NCI-H2081 treated with DMSO at 0.1 percent for 48 hours (cell line): Measurements from ENCODE around the gene CCDC110.
"Not testable (repeated sequence)": the region's sequence is repeated elsewhere in the genome, so short reads cannot be mapped to it uniquely, and the experiment has no call there.

Experiments
- DNase-seq: peaks from one replicate; lab custom pipeline; 2025; lab: John Stamatoyannopoulos, UW

Gene CCDC110

DNA sequence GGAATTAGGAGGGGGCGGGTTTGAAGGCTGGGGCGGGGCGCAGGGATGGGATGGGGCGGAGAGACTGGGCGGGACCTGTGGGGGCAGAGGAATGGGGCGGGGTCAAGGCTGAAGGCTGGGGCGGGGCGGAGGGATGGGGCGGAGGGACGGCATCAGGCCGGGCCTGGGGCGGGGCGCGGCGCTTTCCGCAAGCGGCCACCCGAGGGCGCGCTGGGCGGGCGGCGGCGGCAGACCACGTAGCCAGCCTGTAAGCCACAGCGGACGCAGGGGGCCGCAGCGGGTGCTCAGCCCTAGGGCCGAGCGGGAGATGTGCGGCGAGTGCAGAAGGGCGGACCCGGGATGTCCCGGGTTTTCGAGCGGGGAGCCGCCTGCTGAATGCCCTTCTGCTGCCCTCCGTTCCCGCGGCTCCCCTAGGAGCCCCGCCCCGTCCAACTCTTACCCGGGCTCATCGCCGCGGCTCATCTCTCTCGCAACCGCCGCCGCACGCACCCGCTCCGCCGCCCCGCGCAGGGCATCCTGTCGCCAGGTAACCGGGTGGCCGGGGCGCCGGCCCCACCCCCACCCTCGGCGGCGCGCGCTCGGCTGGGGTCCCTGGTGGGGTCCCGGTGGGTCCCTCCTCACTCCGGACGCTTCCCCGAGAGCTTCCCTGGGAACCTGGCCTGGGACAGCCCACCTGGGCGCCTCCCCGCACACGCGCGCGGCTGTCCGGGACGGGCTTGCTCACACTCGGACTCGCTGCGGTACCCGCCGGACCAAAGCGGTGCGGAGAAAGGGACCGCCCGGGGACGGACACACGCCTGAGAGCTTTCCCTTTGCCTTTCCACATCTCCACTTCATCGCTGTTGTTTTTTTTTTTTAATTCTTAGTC, at the start of gene CCDC110:
Gene CCDC110 (minus strand): TSS at position 499 of the 868 bp plus-strand sequence. CDS start 50 bp downstream, at position 449.
- DNase-seq, result no peak

DNA sequence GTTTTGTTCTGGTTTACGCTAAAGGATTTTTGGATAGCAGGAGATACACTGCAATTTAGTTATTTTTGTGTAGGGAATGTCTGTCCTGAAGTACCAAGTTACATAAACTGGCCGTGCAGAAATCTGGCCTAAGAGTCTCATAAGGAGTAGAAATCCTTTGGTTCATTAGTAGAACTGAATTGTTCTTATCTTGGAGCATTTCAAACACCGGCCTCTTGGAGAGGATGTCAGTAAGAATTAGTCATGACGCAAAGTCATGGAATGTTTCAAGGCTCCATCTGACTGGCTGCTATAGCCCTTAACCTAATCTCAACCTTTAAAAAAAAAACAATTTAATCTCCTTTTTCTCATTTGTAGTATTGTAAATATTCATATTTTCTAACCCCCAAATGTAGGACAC, 48.6 kb upstream of the CCDC110 start:
- no peak for DNase-seq

DNA sequence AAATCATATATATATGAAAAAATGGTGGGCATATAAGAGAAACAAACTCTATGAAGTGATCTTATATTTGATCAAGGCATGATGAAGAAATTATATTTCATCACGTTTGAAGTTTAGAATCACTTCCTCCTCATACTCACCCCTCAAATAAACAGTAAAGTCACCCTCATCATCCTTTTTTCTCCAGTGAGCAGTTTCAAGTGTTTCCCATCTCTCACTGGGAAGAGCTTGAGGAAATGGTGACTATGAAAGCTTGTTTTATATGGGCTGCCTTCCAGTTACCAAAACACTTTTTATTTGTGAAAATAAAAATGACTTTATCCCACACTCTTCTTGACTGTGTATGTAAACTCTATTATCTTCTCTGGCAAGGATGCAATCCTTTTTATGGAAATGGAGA, 47.0 kb upstream of the CCDC110 start:
- no peak for DNase-seq

DNA sequence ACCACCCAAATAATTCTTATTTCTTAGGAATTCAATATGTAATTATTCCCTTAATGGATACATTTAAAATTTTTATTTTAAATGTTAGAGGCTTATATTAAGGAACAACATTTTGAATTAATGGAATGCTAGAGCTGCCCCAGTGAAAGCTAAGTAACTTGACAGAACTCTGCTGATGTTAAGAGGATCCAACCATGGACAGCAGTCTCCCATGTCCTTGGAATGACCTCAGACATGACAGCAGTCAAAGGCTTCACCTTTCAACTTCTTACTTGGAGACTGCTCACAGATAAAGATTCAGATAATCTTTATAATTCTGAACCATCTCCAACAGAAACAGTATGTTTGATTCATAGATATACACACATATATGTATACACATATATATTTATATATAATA, 46.5 kb upstream of the CCDC110 start:
- DNase-seq, result no peak

DNA sequence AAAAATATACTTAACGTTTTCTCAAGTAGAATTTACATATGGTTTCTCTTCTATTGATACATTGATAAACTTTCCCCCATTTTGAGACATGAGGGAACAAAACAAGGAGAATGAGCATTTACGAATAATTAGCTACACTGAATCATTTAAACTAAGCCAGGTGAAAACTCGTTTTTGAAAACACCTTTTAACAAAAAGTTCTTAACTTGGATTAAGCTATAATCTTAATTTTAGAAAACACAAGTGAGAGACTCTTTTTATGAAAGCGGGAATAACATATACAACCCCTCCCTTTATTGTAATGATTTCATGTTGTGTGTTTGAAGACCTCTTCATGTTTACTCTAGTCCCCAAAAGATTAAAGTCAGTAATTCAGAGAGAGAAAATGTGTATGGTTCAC, 43.7 kb upstream of the CCDC110 start:
- no peak for DNase-seq

DNA sequence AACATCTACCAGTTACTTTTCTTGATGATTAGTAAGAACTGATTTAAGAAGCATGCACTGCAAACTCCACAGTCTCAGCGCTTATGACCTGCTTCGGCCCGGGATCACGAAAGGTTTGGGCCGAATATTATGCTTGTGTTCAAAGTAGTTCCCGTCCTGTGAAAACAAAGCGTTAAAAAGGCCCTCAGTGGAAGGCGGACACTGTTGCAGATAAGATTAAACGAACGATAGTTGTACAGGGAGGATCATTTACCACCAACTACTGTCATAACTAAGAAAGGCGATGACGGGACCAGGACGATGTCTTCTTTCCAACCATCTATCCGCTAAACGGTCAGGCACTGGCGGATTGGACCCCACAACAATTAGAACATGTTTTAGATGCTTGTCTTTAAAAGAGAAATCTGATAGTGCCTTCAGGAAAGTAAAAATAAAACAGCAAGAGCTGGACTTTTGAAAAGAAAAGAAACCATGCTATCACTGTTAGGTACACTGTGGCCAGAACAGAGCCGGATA, 42.7 kb upstream of the CCDC110 start:
- DNase-seq, result no peak

DNA sequence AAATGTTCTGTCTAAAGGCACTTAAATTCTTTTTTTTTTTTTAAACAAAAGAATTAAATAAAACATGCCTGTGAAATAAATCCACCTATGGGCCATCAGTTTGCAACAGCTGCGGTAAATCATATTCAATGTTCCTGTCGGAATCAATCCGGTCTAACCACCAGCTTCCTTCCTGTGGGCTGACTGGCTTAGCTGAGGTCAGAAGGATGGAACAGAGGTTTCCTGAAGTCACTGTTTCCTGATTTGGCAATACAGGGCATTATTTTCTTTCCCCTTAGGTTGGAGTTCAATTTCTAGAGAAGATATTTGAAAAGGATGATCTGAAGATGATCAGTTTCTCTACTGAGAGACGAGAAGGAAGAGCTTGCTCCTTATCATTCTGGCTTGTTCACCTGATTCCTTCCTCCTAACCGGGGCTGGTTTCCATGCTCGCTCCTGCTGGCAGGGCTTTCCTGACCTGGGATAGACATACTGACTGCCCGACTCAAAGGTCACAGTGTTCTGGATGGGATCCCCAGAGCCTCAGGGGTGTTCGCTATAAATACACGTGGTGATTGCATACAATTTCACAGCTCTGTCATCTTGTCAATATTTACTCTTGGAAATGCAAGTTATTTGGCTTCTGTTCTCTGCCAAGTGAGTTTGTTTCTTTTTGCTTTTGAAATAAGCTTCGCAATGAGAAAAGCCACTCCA, 42.1 kb upstream of the CCDC110 start:
- DNase-seq, result no peak

DNA sequence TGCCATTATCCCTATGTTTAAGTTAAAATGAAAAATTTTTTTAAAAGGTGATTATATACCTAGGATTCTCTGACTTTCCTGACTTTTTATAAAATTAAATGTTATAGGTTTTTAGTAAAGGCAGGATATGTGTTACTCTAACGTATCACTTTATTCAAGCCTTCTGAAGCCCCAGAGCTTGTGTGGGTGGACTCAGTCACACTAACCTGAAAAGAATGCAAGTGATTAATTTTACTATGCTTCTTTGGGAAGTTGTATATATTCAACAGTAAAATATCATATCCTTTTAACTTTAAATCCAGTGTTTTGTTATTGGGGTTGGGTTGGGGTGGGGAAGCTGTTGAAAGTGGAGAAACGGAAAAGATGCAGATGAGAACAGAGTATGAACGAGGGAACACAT, 41.0 kb upstream of the CCDC110 start:
- DNase-seq, result no peak

DNA sequence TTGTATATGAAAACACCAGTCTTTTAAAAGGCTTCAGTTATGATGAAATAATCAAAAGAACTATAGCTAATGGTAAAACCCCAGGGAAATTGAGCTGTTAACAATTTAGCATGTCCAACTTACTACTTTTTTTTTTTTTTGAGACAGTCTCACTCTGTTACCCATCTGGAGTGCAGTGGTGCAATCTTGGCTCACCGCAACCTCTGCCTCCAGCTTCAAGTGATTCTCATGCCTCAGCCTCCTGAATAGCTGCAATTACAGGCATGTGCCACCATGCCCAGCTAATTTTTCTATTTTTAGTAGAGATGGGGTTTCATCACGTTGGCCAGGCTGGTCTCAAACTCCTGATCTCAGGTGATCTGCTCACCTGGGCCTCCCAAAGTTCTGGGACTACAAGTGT, 39.7 kb upstream of the CCDC110 start:
- not testable (repeated sequence) for DNase-seq

DNA sequence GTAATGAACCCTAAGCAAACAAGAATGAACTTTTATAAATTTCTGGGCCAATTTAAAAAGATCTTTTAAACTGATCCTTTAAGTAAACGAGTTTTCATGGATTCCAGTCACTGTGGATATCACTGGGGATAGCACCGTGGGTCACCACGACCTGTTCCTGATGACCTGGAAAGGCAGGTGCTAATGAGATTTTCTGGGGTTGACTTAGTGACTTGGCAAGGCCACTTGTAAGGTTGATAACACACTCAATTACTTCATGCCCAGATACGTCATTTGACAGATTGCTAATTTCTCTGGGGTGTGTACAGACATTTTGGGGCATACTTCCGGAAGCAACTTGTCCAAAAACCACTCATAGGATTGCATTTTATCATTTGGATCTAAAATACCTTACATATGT, 39.3 kb upstream of the CCDC110 start:
- DNase-seq, result no peak

DNA sequence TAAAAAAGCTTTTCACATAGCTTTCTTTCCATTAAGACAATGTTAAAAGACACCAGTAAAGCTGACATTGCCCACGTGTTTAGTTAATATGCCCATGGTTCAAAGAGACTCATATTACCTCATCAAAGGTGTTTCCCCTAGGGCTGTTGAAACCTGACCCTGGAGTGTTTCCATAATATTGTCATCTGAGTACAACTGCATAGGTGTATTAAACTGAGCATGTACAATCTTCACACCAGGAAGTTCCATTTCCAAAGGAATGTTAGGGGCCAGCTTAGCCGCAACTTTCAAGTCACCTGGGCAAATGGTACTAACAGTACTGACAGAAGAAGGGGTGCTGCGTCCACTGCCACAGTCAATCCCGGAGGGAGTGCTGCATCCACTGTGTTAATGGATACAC, 36.6 kb upstream of the CCDC110 start:
- no peak for DNase-seq

DNA sequence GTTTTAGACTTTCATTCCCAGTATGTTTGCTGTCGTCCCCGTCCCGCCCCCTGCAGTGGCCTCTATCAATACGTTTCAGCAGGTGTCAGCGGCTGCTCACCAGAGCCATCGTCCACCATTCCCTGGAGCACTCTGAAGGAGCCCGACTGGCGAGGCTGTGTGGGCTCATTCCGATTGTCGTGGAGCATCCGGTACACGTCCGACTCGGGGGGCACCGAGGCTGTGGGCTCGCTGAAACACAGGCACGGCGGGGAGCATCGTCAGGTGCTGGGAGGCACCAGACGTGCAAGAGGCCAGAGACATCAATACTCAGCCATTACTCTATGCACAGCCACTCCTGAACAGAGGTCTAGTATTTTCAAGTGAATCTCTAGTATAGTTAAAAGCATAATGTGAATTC, 34.9 kb upstream of the CCDC110 start:
- DNase-seq, result no peak

DNA sequence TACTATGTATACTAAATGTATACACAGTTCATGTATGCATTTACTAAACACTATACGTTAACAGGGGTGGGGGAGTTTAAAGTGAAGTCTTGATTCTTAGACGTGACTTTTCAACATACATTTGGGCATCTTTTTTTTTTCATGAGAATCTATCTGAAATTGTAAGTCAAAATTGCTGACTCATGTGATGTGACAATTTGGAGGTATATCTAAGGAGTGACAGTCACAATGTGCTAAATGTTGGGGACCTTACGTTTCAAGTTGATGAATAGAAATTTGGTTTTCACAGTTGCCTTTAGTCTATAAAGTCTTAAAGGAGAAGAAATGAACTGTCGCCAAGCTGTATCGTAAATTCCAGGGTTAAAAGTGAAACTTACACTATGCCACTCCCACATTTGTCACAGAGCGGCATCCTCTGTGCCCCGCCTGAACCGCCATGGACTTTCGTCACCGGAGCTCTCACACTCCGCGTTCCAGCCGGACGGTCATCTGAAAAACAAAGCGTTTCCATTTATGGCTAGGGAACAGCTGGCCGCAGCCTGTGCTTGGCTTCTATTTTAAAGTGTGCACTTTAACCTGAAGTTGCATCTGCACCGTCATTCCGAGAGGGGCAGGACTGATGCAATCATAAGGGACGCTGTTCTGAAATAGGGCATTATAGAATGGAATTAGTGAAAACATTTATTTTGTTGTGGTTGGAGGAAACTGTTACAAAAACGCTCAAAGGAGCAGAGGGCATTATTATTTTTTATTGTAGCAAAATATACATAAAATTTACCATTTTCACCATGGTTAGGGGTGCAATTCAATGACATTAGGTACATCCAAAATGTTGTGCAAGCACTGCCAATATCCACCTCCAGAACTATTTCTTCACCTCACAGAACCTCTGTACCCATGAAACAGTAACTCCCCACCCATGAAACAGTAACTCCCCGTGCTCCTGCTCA, 32.8 kb upstream of the CCDC110 start:
- no peak for DNase-seq

DNA sequence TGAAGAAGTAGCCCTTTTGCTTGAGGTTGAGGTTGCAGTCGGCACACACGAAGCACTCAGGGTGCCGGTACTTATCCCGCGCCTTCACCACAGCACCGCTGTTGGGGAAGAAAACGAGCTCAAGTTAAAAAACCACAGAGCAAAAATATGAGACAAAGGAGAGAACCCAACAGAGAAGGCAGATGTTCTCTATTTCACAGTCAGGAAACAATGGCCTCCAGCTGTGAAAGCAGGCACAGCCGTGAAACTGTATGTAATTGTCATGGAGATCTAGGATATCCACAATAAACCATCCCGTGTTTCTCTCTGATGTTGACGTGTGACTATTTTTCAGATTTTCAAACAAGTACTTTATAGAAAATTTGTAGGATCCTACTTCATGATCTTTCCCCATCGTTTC, 30.9 kb upstream of the CCDC110 start:
- no peak for DNase-seq

DNA sequence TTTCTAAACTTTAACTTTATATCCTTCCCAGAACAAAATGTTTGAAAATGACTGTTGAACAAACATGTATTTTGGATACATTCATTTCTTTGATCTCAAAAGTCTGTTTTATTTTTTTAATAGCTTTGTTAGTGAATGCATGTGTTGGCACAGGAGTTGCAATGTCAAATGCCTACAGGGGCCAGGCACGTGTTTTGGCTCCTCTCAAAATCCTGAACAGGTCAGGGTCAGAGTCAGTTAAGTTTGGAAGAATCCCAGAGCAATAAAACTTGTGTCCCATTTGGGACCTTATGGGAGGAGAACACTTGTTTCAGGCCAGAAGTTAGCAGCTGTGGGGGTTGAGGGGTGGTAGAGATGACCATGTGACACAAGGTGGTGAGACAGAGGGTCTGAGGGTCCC, 29.0 kb upstream of the CCDC110 start:
- DNase-seq, result no peak

DNA sequence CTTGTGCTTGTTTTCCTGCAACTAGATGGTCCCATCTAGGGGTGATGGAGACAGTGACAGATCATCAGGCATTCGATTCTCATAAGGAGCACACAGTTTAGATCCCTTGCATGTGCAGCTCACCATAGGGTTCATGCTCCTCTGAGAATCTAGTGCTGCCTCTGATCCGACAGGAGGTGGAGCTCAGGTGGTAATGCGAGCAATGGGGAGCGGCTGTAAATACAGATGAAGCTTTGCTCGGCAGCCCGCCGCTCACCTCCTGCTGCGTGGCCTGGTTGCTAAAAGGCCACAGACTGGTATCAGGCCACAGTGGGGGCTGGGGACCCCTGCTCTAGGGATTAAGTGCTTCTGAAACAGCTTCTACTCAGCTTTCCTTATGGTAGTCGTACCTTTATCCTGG, 28.5 kb upstream of the CCDC110 start:
- no peak for DNase-seq

DNA sequence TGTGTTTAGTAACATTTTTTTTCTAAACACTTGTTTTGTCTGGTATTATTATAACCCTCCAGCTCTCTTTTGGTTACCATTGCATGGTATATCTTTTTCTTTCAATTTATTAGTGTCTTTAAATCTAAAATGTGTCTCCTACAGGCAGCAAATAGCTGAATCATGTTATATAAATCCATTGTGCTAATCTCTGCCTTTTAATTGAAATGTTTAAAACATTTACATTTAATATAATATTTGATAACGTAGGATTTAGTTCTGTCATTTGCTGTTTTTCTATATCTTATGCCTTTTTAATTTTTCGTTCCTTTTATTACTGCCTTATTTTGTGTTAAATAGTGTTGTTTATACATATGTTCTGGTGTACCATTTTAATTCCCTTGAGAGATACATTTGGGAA, 17.1 kb upstream of the CCDC110 start:
- DNase-seq, result no peak

DNA sequence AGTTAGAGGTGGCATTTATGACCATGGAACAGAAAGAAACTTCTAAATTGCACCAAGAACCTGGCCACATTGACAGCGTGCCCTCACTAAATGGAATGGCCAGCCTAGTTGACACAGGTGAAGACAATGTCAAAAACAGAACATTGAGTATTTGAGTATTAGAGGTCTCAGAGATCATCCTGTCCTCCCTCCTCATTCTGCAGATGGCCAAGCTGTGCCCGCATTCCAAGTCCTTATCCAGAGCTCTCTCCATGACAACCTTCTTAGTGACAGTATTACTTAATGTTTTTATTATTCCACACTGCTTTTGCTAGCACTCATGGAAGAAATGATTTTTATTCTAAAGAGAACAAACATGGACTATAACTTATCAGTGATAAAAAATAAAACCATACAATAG, 9.9 kb upstream of the CCDC110 start:
- DNase-seq, result no peak

DNA sequence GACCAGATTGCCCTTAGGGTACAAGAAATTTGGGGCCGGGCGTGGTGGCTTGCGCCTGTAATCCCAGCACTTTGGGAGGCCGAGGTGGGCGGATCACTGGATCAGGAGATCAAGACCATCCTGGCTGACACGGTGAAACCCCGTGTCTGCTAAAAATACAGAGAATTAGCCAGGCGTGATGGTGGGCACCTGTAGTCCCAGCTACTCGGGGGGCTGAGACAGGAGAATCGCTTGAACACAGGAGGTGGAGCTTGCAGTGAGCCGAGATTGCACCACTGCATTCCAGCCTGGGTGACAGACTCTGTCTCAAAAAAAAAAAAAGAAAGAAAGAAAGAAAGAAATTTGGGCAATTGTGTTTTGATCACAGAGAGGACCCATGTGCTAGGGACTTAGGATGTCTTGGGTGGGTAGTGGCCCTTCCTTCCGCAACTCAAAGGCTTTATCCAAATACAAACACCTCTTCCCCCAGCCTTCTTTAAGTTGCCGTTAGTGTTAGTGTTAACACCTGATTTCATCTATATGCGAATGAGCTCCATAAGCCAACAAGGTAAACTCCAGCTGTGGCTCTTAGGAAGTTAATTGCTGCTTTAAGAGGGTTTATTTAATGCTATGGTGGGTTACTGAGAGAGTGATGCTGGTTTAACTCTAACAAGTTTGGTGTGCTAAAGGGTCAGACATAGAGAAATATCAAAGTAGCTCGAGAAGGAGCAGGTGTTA, 8.6 kb upstream of the CCDC110 start:
- no peak for DNase-seq

DNA sequence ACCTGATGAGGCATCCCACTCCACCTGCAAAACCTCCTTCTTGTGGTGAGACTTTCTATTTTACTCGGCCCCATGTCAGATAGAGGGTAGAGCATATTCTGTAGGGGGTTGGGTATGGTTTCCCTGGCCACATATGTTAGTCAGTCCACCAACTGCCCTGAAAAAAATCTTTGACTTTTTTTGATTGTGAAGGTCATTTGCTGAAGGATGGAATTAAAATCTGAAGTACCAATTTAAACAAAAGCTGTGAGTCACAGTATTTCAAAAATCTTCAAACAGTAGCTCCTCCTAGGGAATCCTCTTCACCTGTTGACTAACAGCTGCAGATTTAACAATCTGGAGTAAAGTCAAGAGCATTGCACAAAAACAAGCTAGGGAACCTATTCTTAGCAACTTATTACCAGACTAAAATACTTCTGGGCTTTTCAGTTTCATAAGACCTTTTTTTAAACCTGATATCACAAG, 8.0 kb upstream of the CCDC110 start:
- no peak for DNase-seq

DNA sequence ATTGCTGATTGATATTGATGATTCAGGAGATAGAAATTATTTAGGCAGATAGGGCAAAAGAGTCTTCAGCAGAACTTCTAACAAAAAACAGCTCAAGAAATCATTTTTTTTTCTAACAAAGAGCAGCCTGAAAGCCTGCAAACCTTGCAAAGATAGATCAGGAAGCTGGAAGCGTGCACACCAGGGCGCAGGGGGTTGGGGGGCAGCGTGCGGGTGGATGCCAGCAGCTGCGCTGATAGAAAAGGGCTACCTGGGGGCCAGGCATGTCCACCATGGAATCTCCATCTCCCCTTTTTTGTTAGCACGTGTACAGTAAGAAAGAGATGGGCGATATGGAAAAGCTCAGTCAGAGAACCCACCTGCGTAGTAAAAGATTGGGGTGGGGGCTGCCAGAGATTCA, 1.7 kb upstream of the CCDC110 start:
- no peak for DNase-seq
